PC-9 (cell line): ENCODE measurements around the gene PTPRM.

Experiments
- CTCF ChIP-seq: fragments of 200-600 bp; sonication (generic); conservative IDR thresholded peaks from 2 replicates; pipeline ENCODE4 v1.6.1; 2017; ENCODE audit warnings: mixed run types, antibody characterized with exemption, mild to moderate bottlenecking, moderate library complexity
- EZH2 ChIP-seq: fragments of 200-600 bp; sonication (generic); IDR thresholded peaks from 2 replicates; pipeline ENCODE4 v1.8.0; 2017; ENCODE audit warnings: antibody characterized with exemption, low read depth

- TF ChIP-seq EZH2 (no peak), CTCF (no peak)
Observed at GRCh38 chr18:8008033-8008432, 440.9 kb downstream of the PTPRM start.
